Testis (tissue), 2 donors: ENCODE results near the gene CBLN3.

ENCODE experiments used
- CTCF ChIP-seq, 3 experiments: fragments of 450-650 bp in 2 of 3; fragments of 200-600 bp in 1 of 3; sonication (generic) in 1 of 3; IDR thresholded peaks; one replicate each; pipeline ENCODE4 v1.5.1; 2016 to 2019; ENCODE audit warnings: antibody characterized with exemption in 3 of 3, mild to moderate bottlenecking in 2 of 3, moderate library complexity in 1 of 3
- POLR2A ChIP-seq: fragments of 450-650 bp; IDR thresholded peaks from one replicate; pipeline ENCODE4 v1.6.1; 2017; ENCODE audit warnings: antibody characterized with exemption, mild to moderate bottlenecking, moderate library complexity

- TF ChIP-seq CTCF (IDR thresholded peaks at IDR 0.05) = no peak
- no peak for TF ChIP-seq POLR2A
Measured at GRCh38 chr14:24437020-24437735, 7.7 kb upstream of the CBLN3 start.
